Measurements from ENCODE around the gene CMBL. TPM values are rescaled to one million over a fixed set of nuclear protein-coding genes. Genes with fewer than 3 reads are reported as not detected.

Gene CMBL
- polyA plus RNA-seq, 1 experiment = 43.0 TPM

GRCh38 chr5:10332301-10332700 is 24.6 kb upstream of the CMBL start:
- no peak for DNase-seq (ENCODE audit: low read depth, low spot score)
- TF ChIP-seq CTCF (IDR thresholded peaks at IDR 0.05; ENCODE audit: low read depth, low read length) = no peak
- Histone ChIP-seq H3K27me3 (ENCODE audit: control insufficient read depth, insufficient read depth, low read length) (no peaks in the 10 kb centered on the region), H3K27ac (ENCODE audit: low read depth, low read length) (no peak overlapping the region), H3K4me3 (ENCODE audit: low read depth, low read length) (no peak overlapping the region), H3K9me3 (ENCODE audit: control insufficient read depth, insufficient read depth, low read length) (no peaks in the 10 kb centered on the region; the same call in 1 of the 2 replicates)
- CTCF ChIA-PET = no interaction called here
- POLR2A ChIA-PET = interaction anchor here (1.4 kb wide), 1 partner anchor 21 kb away, joined by 4 read pairs; the partner anchor contains the start of gene MARCHF6

- no peak overlapping the region for H3K27ac ChIP-seq (ENCODE audit: low read depth, low read length)
- CTCF ChIA-PET = interaction anchor here (0.6 to 3.3 kb wide), 2 partner anchors 47 to 62 kb away, joined by 3 to 14 read pairs; no protein-coding TSS in a partner anchor
- no peaks in the 10 kb centered on the region for H3K27me3 ChIP-seq (ENCODE audit: control insufficient read depth, insufficient read depth, low read length)
- no peak overlapping the region for H3K4me3 ChIP-seq (ENCODE audit: low read depth, low read length)
- DNase-seq (ENCODE audit: low read depth, low spot score) = peak; percentile 65
- TF ChIP-seq CTCF (IDR thresholded peaks at IDR 0.05; ENCODE audit: low read depth, low read length) = no peak
- no peaks in the 10 kb centered on the region; the same call in 1 of the 2 replicates for H3K9me3 ChIP-seq (ENCODE audit: control insufficient read depth, insufficient read depth, low read length)
- POLR2A ChIA-PET = interaction anchor here (2.7 kb wide), 1 partner anchor 22 kb away, joined by 24 read pairs; the partner anchor contains the start of gene MARCHF6
These were observed 23.7 kb upstream of the CMBL start for GRCh38 chr5:10331341-10331796.

- POLR2A ChIA-PET = interaction anchor here (1.3 to 2.7 kb wide), 2 partner anchors 22 to 81 kb away, joined by 4 to 24 read pairs; partner anchors contain the start of genes ATPSCKMT, CCT5 and MARCHF6
These were observed 23.0 kb upstream of the CMBL start for GRCh38 chr5:10330511-10331230.

GRCh38 chr5:10329820-10330481 is 22.2 kb upstream of the CMBL start:
- ChIA-PET CTCF (interaction anchor here (1.1 to 3.3 kb wide), 4 partner anchors 25 to 94 kb away, joined by 3 to 14 read pairs (median 6); no protein-coding TSS in a partner anchor), POLR2A (interaction anchor here (0.8 to 2.7 kb wide), 4 partner anchors 23 to 80 kb away, joined by 3 to 24 read pairs (median 4); partner anchors contain the start of genes ATPSCKMT, CCT5 and MARCHF6)
- no peak overlapping the region; the same call in 1 of the 2 replicates for H3K4me3 ChIP-seq (ENCODE audit: low read depth, low read length)
- peak; percentile 66 for DNase-seq (ENCODE audit: low read depth, low spot score)
- H3K27ac ChIP-seq (ENCODE audit: low read depth, low read length) = peak overlapping the region; percentile 59
- no peak for TF ChIP-seq CTCF (IDR thresholded peaks at IDR 0.05; ENCODE audit: low read depth, low read length)
- H3K27me3 ChIP-seq (ENCODE audit: control insufficient read depth, insufficient read depth, low read length) = no peaks in the 10 kb centered on the region
- no peaks in the 10 kb centered on the region; the same call in 1 of the 2 replicates for H3K9me3 ChIP-seq (ENCODE audit: control insufficient read depth, insufficient read depth, low read length)

More at GRCh38 chr5:10330511-10331230, 23.0 kb upstream of the CMBL start:
- Histone ChIP-seq H3K27ac (ENCODE audit: low read depth, low read length) (peak overlapping the region; percentile 59), H3K4me3 (ENCODE audit: low read depth, low read length) (no peak overlapping the region; the same call in 1 of the 2 replicates), H3K27me3 (ENCODE audit: control insufficient read depth, insufficient read depth, low read length) (no peaks in the 10 kb centered on the region), H3K9me3 (ENCODE audit: control insufficient read depth, insufficient read depth, low read length) (no peaks in the 10 kb centered on the region; the same call in 1 of the 2 replicates)
- CTCF ChIA-PET = interaction anchor here (0.6 to 3.3 kb wide), 4 partner anchors 24 to 93 kb away, joined by 3 to 14 read pairs (median 4); no protein-coding TSS in a partner anchor
- TF ChIP-seq CTCF (IDR thresholded peaks at IDR 0.05; ENCODE audit: low read depth, low read length) = no peak
- DNase-seq (ENCODE audit: low read depth, low spot score) = no peak

Measured in AG04450 (cell line).